Ovary (tissue), 3 donors: ENCODE measurements around the gene GPR137C.

ENCODE experiments used
- EP300 ChIP-seq: sonication (generic); formaldehyde crosslinking; IDR thresholded peaks from one replicate; pipeline ENCODE4 v1.6.1; 2017; ENCODE audit warnings: antibody characterized with exemption
- POLR2A ChIP-seq: fragments of 450-650 bp; IDR thresholded peaks from one replicate; pipeline ENCODE4 v1.6.1; 2017; ENCODE audit warnings: antibody characterized with exemption, mild to moderate bottlenecking, moderate library complexity
- TF ChIP-seq, protein P1 (sequence below), 3 donors: fragments of 450-650 bp in 2 of 3; fragments of 200-600 bp in 1 of 3; IDR thresholded peaks; one replicate each; pipeline versions ENCODE4 v1.5.1 to v1.8.0; 2016 to 2022; ENCODE audit warnings: antibody characterized with exemption in 3 of 3, mild to moderate bottlenecking in 1 of 3
- donor health status: DM: no; HTN: no; CAD: no.

DNA sequence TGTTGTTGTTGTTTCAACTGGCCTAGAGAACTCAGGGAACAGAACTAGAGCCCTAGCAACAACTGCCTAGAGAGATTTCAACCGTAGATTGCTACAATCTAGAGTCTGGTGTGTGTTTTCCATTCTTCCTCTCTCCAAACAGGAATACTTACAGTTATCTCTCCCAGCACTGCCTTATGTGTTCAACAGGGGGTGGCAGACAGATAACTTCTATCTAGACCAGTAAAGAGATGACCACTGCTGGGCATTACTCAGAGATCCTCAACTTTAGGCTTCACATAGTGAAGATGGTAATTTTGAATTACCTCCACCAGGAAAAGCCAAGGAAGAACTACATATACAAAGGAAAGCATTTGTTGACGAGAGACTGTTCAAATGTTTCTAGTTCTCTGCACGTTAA is 5.1 kb upstream of the GPR137C start:
- TF ChIP-seq, protein P1, sequence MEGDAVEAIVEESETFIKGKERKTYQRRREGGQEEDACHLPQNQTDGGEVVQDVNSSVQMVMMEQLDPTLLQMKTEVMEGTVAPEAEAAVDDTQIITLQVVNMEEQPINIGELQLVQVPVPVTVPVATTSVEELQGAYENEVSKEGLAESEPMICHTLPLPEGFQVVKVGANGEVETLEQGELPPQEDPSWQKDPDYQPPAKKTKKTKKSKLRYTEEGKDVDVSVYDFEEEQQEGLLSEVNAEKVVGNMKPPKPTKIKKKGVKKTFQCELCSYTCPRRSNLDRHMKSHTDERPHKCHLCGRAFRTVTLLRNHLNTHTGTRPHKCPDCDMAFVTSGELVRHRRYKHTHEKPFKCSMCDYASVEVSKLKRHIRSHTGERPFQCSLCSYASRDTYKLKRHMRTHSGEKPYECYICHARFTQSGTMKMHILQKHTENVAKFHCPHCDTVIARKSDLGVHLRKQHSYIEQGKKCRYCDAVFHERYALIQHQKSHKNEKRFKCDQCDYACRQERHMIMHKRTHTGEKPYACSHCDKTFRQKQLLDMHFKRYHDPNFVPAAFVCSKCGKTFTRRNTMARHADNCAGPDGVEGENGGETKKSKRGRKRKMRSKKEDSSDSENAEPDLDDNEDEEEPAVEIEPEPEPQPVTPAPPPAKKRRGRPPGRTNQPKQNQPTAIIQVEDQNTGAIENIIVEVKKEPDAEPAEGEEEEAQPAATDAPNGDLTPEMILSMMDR (IDR thresholded peaks at IDR 0.05): no peak
- TF ChIP-seq POLR2A: no peak
- no peak for TF ChIP-seq EP300
